Retina (tissue), 1 donor: Measurements from ENCODE around the gene SIM1.
A peak's percentile ranks its signal among the peaks of the same experiment; 100 is the strongest.

Source experiments
- DNase-seq: peaks from one replicate; pipeline ENCODE4 v3.0.0-alpha.2; 2016

The SIM1 gene, protein sequence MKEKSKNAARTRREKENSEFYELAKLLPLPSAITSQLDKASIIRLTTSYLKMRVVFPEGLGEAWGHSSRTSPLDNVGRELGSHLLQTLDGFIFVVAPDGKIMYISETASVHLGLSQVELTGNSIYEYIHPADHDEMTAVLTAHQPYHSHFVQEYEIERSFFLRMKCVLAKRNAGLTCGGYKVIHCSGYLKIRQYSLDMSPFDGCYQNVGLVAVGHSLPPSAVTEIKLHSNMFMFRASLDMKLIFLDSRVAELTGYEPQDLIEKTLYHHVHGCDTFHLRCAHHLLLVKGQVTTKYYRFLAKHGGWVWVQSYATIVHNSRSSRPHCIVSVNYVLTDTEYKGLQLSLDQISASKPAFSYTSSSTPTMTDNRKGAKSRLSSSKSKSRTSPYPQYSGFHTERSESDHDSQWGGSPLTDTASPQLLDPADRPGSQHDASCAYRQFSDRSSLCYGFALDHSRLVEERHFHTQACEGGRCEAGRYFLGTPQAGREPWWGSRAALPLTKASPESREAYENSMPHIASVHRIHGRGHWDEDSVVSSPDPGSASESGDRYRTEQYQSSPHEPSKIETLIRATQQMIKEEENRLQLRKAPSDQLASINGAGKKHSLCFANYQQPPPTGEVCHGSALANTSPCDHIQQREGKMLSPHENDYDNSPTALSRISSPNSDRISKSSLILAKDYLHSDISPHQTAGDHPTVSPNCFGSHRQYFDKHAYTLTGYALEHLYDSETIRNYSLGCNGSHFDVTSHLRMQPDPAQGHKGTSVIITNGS

GRCh38 chr6:100464903-100465700, at the start of gene SIM1:
Gene SIM1 (minus strand): TSS chr6:100464921. CDS start chr6:100463468, 1,453 bp downstream.
- DNase-seq: peak; percentile 92

DNA sequence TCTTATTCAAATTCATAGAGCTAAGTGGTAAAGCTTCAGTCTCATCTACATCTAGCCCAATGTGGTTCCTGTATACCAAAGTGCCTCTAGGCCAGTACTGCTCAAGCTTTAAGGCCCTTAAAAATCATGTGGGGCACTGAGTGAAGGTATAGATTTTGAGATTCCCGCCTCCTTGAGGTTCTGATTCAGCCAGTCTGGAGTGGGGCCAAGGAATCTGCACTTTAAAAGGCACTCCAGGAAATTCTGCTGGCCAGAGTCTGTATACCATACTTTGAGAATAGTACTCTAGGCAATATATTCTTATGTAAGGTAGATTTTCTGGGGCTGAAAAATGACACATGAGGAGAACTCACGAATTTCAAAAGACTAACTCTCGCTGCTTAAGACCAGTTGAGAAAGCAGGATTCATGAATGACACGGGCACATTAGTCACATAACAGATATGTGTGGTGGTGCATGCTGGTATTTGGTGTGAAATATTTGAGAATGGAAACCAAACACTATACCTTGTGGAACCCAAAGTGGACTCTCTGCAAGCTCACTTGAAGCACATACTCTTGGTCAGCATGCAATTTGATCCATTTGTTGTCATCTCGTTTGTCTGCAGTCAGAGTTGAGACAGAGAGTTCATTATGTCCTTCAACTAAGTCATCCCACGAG, 47.6 kb upstream of the SIM1 start:
- DNase-seq: no peak

GRCh38 chr6:100509101-100509500, 44.4 kb upstream of the SIM1 start:
- DNase-seq: no peak

- DNase-seq: no peak
Measured at GRCh38 chr6:100506651-100507050, 41.9 kb upstream of the SIM1 start.

- DNase-seq: no peak
Measured at GRCh38 chr6:100504786-100505737, 40.3 kb upstream of the SIM1 start.

- DNase-seq: no peak
Measured at GRCh38 chr6:100503043-100503705, 38.5 kb upstream of the SIM1 start.

- no peak for DNase-seq
Measured at GRCh38 chr6:100493206-100493888, 28.6 kb upstream of the SIM1 start.

DNA sequence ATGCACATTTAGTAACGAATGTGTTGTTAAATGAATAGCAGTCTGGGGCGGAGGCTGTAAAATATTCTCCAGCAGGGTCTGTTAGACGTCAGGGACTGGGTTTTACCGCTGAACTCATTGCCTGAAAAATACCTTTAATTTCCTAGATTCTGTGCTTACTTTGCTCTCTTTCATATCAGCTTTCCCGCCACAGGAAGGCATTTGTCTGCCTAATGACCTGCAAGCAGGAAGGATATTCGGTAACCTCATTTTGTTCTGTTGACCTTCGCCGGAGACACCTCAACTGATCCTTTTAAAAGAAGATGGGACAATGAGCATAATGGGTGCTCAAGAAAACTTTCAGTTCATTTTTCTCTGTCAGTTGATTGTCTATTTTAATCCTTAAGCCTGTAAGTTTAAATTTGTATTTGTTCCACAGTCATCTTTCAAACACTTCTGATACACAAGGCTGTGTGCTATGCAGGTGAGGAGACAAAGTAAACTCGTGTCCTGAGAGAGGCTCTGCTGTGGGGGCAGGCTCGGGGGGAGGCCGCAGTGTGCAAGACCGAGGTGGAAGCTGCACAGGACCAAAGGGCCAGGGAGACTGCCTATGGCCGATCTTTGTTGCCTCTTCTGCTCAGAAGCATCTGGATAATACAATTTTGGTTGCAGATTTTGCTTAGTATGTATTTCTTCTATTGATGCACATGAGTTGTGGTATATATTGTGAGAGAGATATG, 27.4 kb upstream of the SIM1 start:
- no peak for DNase-seq

DNA sequence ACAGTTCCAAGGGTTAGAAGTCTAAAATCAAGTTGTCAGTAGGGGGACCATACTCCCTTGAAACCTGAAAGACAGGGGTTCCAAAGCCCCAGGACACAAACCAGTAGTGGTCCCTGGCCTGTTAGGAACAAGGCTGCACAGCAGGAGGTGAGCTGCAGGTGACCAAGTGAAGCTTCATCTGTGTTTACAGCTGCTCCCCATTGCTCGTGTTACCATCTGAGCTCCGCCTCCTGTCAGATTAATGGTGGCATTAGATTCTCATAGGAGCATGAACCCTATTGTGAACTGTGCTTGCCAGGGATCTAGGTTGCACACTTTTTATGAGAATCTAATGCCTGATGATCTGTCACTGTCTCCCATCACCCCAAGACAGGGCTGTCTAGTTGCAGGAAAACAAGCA, 25.3 kb upstream of the SIM1 start:
- no peak for DNase-seq

- no peak for DNase-seq
Measured at GRCh38 chr6:100488244-100488643, 23.5 kb upstream of the SIM1 start.

- no peak for DNase-seq
Measured at GRCh38 chr6:100487638-100488037, 22.9 kb upstream of the SIM1 start.

- DNase-seq: no peak
Measured at GRCh38 chr6:100485268-100485667, 20.5 kb upstream of the SIM1 start.

GRCh38 chr6:100484474-100484873, 19.8 kb upstream of the SIM1 start:
- no peak for DNase-seq

DNA sequence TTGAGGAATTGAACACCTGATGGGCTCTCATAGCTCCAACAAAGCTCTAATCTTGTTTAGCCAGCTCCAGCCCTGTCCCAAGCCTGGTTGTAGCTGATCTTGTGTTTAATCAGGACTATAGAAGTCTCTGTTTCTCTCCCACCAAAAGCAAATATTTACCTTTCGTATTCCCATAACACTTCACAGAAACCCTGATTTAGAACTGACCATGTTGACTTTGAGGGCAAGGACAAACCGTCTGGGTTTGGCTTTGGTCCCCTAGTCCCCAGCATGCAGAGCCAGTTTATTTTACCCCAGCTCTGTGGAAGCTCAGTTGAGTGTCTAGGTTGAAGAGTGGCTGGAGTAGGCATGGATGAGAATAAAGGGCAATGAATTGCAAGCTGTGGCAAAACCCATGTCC, 18.0 kb upstream of the SIM1 start:
- DNase-seq: no peak

GRCh38 chr6:100479179-100480035, 14.7 kb upstream of the SIM1 start:
- peak; percentile 62 for DNase-seq

- no peak for DNase-seq
Measured at GRCh38 chr6:100475554-100476320, 11.0 kb upstream of the SIM1 start.

DNA sequence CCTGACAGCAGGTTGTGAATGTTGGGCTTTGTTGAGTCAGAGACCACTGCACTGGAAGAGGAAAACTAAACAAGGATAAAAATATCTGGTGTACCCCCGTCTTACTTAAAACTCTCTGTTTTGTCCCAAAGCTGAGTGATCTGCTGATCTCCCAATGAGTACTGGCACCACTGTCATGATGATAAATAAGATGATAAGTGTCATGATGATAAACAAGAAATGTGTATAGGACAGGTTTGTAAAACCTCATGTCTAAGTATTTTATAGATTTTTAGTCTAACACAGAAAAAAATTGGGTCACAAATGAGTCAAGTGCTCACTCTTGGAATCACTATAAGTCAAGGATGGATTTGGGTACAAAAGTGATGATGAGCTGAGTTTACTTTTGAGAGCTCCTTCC, 8.5 kb upstream of the SIM1 start:
- no peak for DNase-seq

DNA sequence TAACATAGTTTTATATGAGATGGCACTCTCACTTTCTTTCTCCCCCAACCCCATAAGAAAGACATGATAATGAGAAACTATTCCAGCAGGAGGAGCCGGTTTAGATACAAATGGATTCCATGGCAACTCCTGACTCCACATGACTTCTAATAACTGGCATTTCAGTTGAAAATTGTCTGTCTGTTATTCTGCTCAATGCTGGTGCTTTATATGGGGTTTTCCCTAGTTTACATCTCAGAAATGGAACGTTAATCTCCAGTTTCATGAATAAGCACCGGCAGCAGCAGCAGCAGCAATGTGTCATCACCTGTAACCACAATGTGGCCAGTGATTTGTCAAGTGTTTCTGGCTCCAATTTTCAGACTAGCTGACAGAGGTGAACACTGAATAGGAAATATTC, 8.0 kb upstream of the SIM1 start:
- no peak for DNase-seq
